ENCODE data around the gene PGAP3. TPM values are rescaled to one million over a fixed set of nuclear protein-coding genes. Genes with fewer than 3 reads are reported as not detected.
A peak's percentile ranks its signal among the peaks of the same experiment; 100 is the strongest.

PGAP3 gene
- total RNA-seq, 1 donor from 2014 or later: 11.2 TPM

GRCh38 chr17:39627047-39627711 is 60.7 kb downstream of the PGAP3 start:
- Mint-ChIP-seq H3K27ac (ENCODE audit: unreplicated experiment) (no peak overlapping the region), H3K27me3 (ENCODE audit: unreplicated experiment) (peaks cover 19% of the 10 kb centered on the region), H3K4me3 (ENCODE audit: unreplicated experiment) (peak overlapping the region; percentile 81), H3K4me1 (ENCODE audit: unreplicated experiment) (peaks cover 16% of the 10 kb centered on the region), H3K9me3 (ENCODE audit: unreplicated experiment) (no peaks in the 10 kb centered on the region), H3K36me3 (ENCODE audit: low read depth, unreplicated experiment) (no peaks in the 10 kb centered on the region)
- DNase-seq (ENCODE audit: low spot score): no peak
- no peak for TF ChIP-seq CTCF (IDR thresholded peaks at IDR 0.05; ENCODE audit: unreplicated experiment)

GRCh38 chr17:39626171-39627046 is 61.4 kb downstream of the PGAP3 start, which contains the start of gene PPP1R1B:
TSS of gene PPP1R1B (plus strand) at chr17:39626952. CDS start at chr17:39627393, 441 bp downstream.
- peaks cover 22% of the 10 kb centered on the region for H3K27me3 Mint-ChIP-seq (ENCODE audit: unreplicated experiment)
- H3K4me3 Mint-ChIP-seq (ENCODE audit: unreplicated experiment): peak within 1 kb of the TSS; percentile 81
- H3K4me1 Mint-ChIP-seq (ENCODE audit: unreplicated experiment): peaks cover 9% of the 10 kb centered on the region

GRCh38 chr17:39625198-39625785 is 62.6 kb downstream of the PGAP3 start:
- no peak for TF ChIP-seq CTCF (IDR thresholded peaks at IDR 0.05; ENCODE audit: unreplicated experiment)
- Mint-ChIP-seq H3K27ac (ENCODE audit: unreplicated experiment) (no peak overlapping the region), H3K4me3 (ENCODE audit: unreplicated experiment) (peak overlapping the region; percentile 31), H3K4me1 (ENCODE audit: unreplicated experiment) (peaks cover 4% of the 10 kb centered on the region), H3K36me3 (ENCODE audit: low read depth, unreplicated experiment) (no peaks in the 10 kb centered on the region), H3K27me3 (ENCODE audit: unreplicated experiment) (peaks cover 18% of the 10 kb centered on the region), H3K9me3 (ENCODE audit: unreplicated experiment) (no peaks in the 10 kb centered on the region)
- no peak for DNase-seq (ENCODE audit: low spot score)

More at GRCh38 chr17:39626171-39627046, 61.4 kb downstream of the PGAP3 start, which contains the start of gene PPP1R1B:
- DNase-seq (ENCODE audit: low spot score): no peak
- H3K36me3 Mint-ChIP-seq (ENCODE audit: low read depth, unreplicated experiment): no peaks in the 10 kb centered on the region
- no peaks in the 10 kb centered on the region for H3K9me3 Mint-ChIP-seq (ENCODE audit: unreplicated experiment)
- no peak within 1 kb of the TSS for H3K27ac Mint-ChIP-seq (ENCODE audit: unreplicated experiment)
- TF ChIP-seq CTCF (IDR thresholded peaks at IDR 0.05; ENCODE audit: unreplicated experiment): no peak

GRCh38 chr17:39624313-39624712 is 63.5 kb downstream of the PGAP3 start:
- Mint-ChIP-seq H3K36me3 (ENCODE audit: low read depth, unreplicated experiment) (no peaks in the 10 kb centered on the region), H3K9me3 (ENCODE audit: unreplicated experiment) (no peaks in the 10 kb centered on the region), H3K4me3 (ENCODE audit: unreplicated experiment) (no peak overlapping the region), H3K27ac (ENCODE audit: unreplicated experiment) (peak overlapping the region; percentile 25), H3K27me3 (ENCODE audit: unreplicated experiment) (peaks cover 17% of the 10 kb centered on the region), H3K4me1 (ENCODE audit: unreplicated experiment) (peaks cover 4% of the 10 kb centered on the region)
- TF ChIP-seq CTCF (IDR thresholded peaks at IDR 0.05; ENCODE audit: unreplicated experiment): no peak
- DNase-seq (ENCODE audit: low spot score): no peak
